Skeletal muscle tissue (tissue), 4 donors: ENCODE results near the gene CNBP. TPM values are rescaled to one million over a fixed set of nuclear protein-coding genes. Genes with fewer than 3 reads are reported as not detected.
A peak's percentile ranks its signal among the peaks of the same experiment; 100 is the strongest.
"Not testable (repeated sequence)": the region's sequence is repeated elsewhere in the genome, so short reads cannot be mapped to it uniquely, and the experiment has no call there.

ENCODE experiments used
- H3K27ac ChIP-seq: one replicate; pipeline ENCODE4 v1.7.0; 2013; ENCODE audit warnings: mild to moderate bottlenecking, low read depth, low read length, inconsistent platforms
- H3K27me3 ChIP-seq, 3 donors: one replicate each; pipeline ENCODE4 v1.7.0; 2013; ENCODE audit warnings: low read length in 3 of 3; ENCODE audit not compliant: control insufficient read depth in 3 of 3, insufficient read depth in 3 of 3
- H3K36me3 ChIP-seq, 3 donors: one replicate each; pipeline ENCODE4 v1.7.0; 2013; ENCODE audit warnings: low read length in 3 of 3; ENCODE audit not compliant: control insufficient read depth in 3 of 3, insufficient read depth in 3 of 3
- H3K4me1 ChIP-seq, 3 donors: one replicate each; pipeline ENCODE4 v1.7.0; 2013; ENCODE audit warnings: low read length in 3 of 3, mild to moderate bottlenecking in 3 of 3; ENCODE audit not compliant: control insufficient read depth in 3 of 3, insufficient read depth in 3 of 3
- H3K4me3 ChIP-seq, 3 donors: one replicate each; pipeline ENCODE4 v1.7.0; 2013; ENCODE audit warnings: low read length in 3 of 3
- H3K9ac ChIP-seq, 3 donors: one replicate each; pipeline ENCODE4 v1.7.0; 2013; ENCODE audit warnings: low read length in 3 of 3, mild to moderate bottlenecking in 3 of 3, moderate library complexity in 2 of 3, low read depth in 1 of 3
- H3K9me3 ChIP-seq, 3 donors: one replicate each; pipeline ENCODE4 v1.7.0; 2013; ENCODE audit warnings: low read length in 3 of 3; ENCODE audit not compliant: control insufficient read depth in 3 of 3
- total RNA-seq: library from RNA; depleted of rRNA; stranded (reverse); fragments of >200 nt; gene quantifications from one replicate; pipeline ENCODE4 v1.2.3, GENCODE V29; 2014
- donor health status: Osteomylitis.

Gene CNBP
- total RNA-seq, 1 donor from 2014 or later: 228 TPM

- Histone ChIP-seq H3K9ac (peak overlapping the region; percentile 53 to 57 (median 57)), H3K27me3 (no peaks in the 10 kb centered on the region), H3K27ac (peak overlapping the region; percentile 92), H3K4me3 (peak overlapping the region; percentile 48 to 54 (median 52)), H3K9me3 (no peaks in the 10 kb centered on the region), H3K36me3 (peaks cover 17 to 28% (median 28%) of the 10 kb centered on the region in 3 donors), H3K4me1 (peaks cover 43 to 63% (median 50%) of the 10 kb centered on the region in 3 donors)
These were observed 10.5 kb downstream of the CNBP start for GRCh38 chr3:129173206-129173605.

- Histone ChIP-seq H3K27me3 (no peaks in the 10 kb centered on the region), H3K9me3 (no peaks in the 10 kb centered on the region), H3K4me3 (no peak overlapping the region), H3K27ac (no peak overlapping the region), H3K4me1 (peaks cover 9 to 37% (median 19%) of the 10 kb centered on the region in 3 donors), H3K36me3 (peaks cover 35 to 54% (median 53%) of the 10 kb centered on the region in 3 donors), H3K9ac (no peak overlapping the region)
These were observed 16.9 kb downstream of the CNBP start for GRCh38 chr3:129166579-129167332.

GRCh38 chr3:129165594-129165993 lies 18.1 kb downstream of the CNBP start:
- H3K4me3 ChIP-seq, H3K27ac ChIP-seq, H3K9ac ChIP-seq, H3K9me3 ChIP-seq, H3K27me3 ChIP-seq: not testable (repeated sequence)
- Histone ChIP-seq H3K4me1 (peaks cover 13 to 31% (median 18%) of the 10 kb centered on the region in 3 donors), H3K36me3 (peaks cover 28 to 45% (median 43%) of the 10 kb centered on the region in 3 donors)

GRCh38 chr3:129164500-129164899 lies 19.2 kb downstream of the CNBP start:
- Histone ChIP-seq H3K36me3 (peaks cover 19 to 34% (median 32%) of the 10 kb centered on the region in 3 donors), H3K27ac (no peak overlapping the region), H3K27me3 (no peaks in the 10 kb centered on the region), H3K4me3 (no peak overlapping the region), H3K9me3 (no peaks in the 10 kb centered on the region), H3K9ac (no peak overlapping the region), H3K4me1 (peaks cover 16 to 32% (median 22%) of the 10 kb centered on the region in 3 donors)

GRCh38 chr3:129162729-129163579 lies 20.7 kb downstream of the CNBP start:
- H3K27ac ChIP-seq: peak overlapping the region; percentile 95
- no peaks in the 10 kb centered on the region for H3K9me3 ChIP-seq

GRCh38 chr3:129161860-129162271 lies 21.8 kb downstream of the CNBP start:
- Histone ChIP-seq H3K4me1 (peaks cover 21 to 36% (median 26%) of the 10 kb centered on the region in 3 donors), H3K27me3 (no peaks in the 10 kb centered on the region), H3K27ac (peak overlapping the region; percentile 95), H3K9me3 (no peaks in the 10 kb centered on the region), H3K9ac (peak overlapping the region; percentile 94 to 99 (median 97)), H3K36me3 (peaks cover 17 to 31% (median 27%) of the 10 kb centered on the region in 3 donors), H3K4me3 (peak overlapping the region; percentile 95 to 98 (median 95))

More at GRCh38 chr3:129162729-129163579, 20.7 kb downstream of the CNBP start:
- peaks cover 21 to 36% (median 26%) of the 10 kb centered on the region in 3 donors for H3K4me1 ChIP-seq
- H3K27me3 ChIP-seq: no peaks in the 10 kb centered on the region
- peaks cover 21 to 33% (median 30%) of the 10 kb centered on the region in 3 donors for H3K36me3 ChIP-seq
- peak overlapping the region in 2 of 3 donors; percentile 95 to 98 for H3K4me3 ChIP-seq
- H3K9ac ChIP-seq: peak overlapping the region; percentile 94 to 99 (median 97)

- peaks cover 21 to 36% (median 26%) of the 10 kb centered on the region in 3 donors for H3K4me1 ChIP-seq
- H3K27me3 ChIP-seq: no peaks in the 10 kb centered on the region
- H3K4me3 ChIP-seq: peak within 1 kb of the TSS; percentile 95 to 98 (median 95)
- peak within 1 kb of the TSS; percentile 95 for H3K27ac ChIP-seq
- H3K36me3 ChIP-seq: peaks cover 16 to 27% (median 25%) of the 10 kb centered on the region in 3 donors
- H3K9me3 ChIP-seq: no peaks in the 10 kb centered on the region
- peak within 1 kb of the TSS; percentile 94 to 99 (median 97) for H3K9ac ChIP-seq
These were observed 22.5 kb downstream of the CNBP start, which contains the start of gene ISY1 for GRCh38 chr3:129160891-129161859. Gene ISY1, minus strand, starts transcription at chr3:129161063. Its CDS starts 88 bp downstream, at chr3:129160975.

GRCh38 chr3:129144786-129145185 lies 38.9 kb downstream of the CNBP start:
- Histone ChIP-seq H3K27ac (no peak overlapping the region), H3K9ac (no peak overlapping the region), H3K4me1 (no peaks in the 10 kb centered on the region), H3K9me3 (no peaks in the 10 kb centered on the region), H3K27me3 (no peaks in the 10 kb centered on the region), H3K4me3 (no peak overlapping the region), H3K36me3 (peaks cover 18 to 31% (median 26%) of the 10 kb centered on the region in 3 donors)

- not testable (repeated sequence) for H3K4me1 ChIP-seq, H3K27ac ChIP-seq, H3K27me3 ChIP-seq, H3K4me3 ChIP-seq, H3K9me3 ChIP-seq, H3K9ac ChIP-seq
- peaks cover 18 to 34% (median 31%) of the 10 kb centered on the region in 3 donors for H3K36me3 ChIP-seq
These were observed 42.7 kb downstream of the CNBP start for GRCh38 chr3:129141011-129141410.
